PFSK-1 (cell line): Measurements from ENCODE around the gene PRSS33.

Experiments
- FOXP2 ChIP-seq: optimal IDR thresholded peaks from 2 replicates; pipeline ENCODE3; 2011; ENCODE audit warnings: borderline replicate concordance, control low read depth, inconsistent platforms; ENCODE audit not compliant: insufficient read depth; ENCODE audit errors: extremely low read length, extremely low read depth
- POLR2AphosphoS5 ChIP-seq: IDR thresholded peaks from 2 replicates; pipeline ENCODE4 v1.6.1; 2012; ENCODE audit warnings: low read depth, mild to moderate bottlenecking, control low read depth, low read length, moderate library complexity
- SIN3A ChIP-seq: IDR thresholded peaks from 2 replicates; pipeline ENCODE4 v1.6.1; 2012; ENCODE audit warnings: mild to moderate bottlenecking, low read length, moderate library complexity, borderline replicate concordance; ENCODE audit not compliant: insufficient read depth
- TAF1 ChIP-seq: IDR thresholded peaks from 2 replicates; pipeline ENCODE4 v1.6.1; 2012; ENCODE audit warnings: low read length, control low read depth, borderline replicate concordance; ENCODE audit not compliant: insufficient read depth
- TF ChIP-seq, protein P1 (sequence below), 2 experiments: IDR thresholded peaks; 2 replicates each; pipeline versions ENCODE4 v1.6.1 to v1.8.0; 2011 to 2012; ENCODE audit warnings: low read depth in 2 of 2, low read length in 2 of 2, control low read depth in 1 of 2, inconsistent platforms in 1 of 2, mild to moderate bottlenecking in 1 of 2, moderate library complexity in 1 of 2; ENCODE audit not compliant: insufficient read depth in 1 of 2

PRSS33 gene

DNA sequence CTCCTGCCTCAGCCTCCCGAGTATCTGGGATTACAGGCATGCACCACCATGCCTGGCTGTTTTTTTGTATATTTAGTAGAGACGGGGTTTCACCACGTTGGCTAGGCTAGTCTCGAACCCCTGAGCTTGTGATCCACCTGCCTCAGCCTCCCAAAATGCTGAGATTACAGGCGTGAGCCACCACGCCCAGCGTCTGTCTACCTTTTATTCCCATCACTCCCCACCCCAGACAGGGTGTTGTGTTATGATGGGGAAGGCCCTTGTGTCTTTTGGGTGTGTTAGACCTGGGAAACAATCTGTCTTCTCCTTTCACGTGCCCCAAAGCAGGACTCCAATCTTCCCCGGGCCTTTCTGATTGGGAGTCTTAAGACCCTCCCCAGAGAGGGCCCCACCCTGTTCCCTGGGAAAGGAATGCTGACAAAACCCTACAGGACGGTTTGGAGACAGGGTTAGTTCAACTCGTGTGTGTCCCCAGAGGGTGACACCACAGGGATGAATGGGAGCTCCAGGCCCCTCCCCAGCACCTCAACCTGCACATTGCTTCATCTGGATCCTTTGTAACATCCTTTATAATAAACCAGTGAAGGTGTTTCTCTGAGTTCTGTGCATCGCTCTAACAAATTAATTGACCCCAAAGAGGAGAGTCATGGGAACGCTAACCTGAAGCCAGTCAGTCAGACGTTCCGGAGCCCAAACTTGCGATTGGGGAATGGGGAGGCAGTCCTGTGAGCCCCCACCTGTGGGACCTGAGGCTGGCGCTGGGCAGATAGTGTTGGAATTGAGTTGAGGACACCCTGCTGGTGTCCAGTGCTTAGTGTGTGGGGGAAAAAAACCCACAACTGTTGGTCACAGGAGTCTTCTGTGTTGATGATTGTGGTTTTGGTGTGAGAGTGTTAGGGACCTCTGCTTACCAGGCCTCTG lies 7.1 kb downstream of the PRSS33 start:
- TF ChIP-seq, protein P1, sequence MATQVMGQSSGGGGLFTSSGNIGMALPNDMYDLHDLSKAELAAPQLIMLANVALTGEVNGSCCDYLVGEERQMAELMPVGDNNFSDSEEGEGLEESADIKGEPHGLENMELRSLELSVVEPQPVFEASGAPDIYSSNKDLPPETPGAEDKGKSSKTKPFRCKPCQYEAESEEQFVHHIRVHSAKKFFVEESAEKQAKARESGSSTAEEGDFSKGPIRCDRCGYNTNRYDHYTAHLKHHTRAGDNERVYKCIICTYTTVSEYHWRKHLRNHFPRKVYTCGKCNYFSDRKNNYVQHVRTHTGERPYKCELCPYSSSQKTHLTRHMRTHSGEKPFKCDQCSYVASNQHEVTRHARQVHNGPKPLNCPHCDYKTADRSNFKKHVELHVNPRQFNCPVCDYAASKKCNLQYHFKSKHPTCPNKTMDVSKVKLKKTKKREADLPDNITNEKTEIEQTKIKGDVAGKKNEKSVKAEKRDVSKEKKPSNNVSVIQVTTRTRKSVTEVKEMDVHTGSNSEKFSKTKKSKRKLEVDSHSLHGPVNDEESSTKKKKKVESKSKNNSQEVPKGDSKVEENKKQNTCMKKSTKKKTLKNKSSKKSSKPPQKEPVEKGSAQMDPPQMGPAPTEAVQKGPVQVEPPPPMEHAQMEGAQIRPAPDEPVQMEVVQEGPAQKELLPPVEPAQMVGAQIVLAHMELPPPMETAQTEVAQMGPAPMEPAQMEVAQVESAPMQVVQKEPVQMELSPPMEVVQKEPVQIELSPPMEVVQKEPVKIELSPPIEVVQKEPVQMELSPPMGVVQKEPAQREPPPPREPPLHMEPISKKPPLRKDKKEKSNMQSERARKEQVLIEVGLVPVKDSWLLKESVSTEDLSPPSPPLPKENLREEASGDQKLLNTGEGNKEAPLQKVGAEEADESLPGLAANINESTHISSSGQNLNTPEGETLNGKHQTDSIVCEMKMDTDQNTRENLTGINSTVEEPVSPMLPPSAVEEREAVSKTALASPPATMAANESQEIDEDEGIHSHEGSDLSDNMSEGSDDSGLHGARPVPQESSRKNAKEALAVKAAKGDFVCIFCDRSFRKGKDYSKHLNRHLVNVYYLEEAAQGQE (IDR thresholded peaks at IDR 0.05; ENCODE audit: insufficient read depth in 1 of 2, low read depth in 2 of 2, low read length in 2 of 2) = no peak
- TF ChIP-seq POLR2AphosphoS5 = no peak
- TF ChIP-seq SIN3A = no peak
- TF ChIP-seq TAF1 = no peak
- no peak for TF ChIP-seq FOXP2

DNA sequence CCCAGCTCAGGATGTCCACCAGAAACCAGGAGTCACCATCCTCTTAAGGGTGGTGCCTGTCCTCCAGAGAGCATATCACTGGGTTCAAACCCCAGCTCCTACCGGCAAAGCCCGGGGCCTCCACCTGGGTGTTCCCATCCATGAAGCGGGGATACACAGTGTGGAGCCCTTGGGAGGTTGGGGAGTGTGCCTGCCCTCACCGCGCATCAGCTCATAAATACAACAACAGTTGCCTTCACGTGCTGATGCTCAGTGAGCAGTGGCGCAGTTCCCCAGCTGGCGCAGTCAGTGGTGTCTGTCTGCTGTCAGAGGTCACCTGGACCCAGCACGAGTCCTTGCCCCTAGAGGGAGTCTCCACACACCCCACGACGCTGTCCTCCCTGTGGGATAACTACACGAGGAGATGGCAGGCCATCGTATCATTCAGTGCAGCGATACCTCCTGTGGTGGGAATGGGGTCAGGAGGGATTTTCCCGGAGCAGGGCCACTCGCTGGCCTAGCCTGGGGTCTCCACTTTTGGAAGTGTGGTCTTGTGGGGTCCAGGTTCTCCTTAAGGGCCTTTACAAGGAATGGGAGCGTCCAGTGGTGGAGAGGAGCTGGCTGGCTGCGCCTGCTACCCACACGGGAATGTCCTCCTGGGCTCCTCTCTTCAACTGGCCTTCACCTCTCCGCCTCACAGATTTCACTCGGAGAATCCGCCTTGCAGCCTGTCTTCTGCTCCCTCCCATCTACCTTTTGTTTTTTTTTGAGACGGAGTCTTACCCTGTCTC lies 8.0 kb downstream of the PRSS33 start:
- TF ChIP-seq, protein P1 (IDR thresholded peaks at IDR 0.05; ENCODE audit: insufficient read depth in 1 of 2, low read depth in 2 of 2, low read length in 2 of 2) = no peak
- TF ChIP-seq SIN3A (no peak), POLR2AphosphoS5 (0 out of 2 replicates have a peak, but pooled peaks have one; percentile 13), FOXP2 (no peak), TAF1 (no peak)

DNA sequence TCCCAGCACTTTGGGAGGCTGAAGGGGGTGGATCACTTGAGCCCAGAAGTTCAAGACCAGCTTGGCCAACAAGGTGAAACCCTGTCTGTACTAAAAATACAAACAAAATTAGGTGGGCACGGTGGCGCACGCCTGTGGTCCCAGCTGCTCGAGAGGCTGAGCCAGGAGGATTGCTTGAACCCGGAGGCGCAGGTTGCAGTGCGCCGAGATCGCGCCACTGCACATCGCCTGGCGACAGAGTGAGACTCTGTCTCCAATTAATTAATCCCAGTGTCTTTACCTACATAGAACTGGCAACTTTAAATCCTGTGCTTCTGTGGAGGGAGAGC lies 8.8 kb downstream of the PRSS33 start:
- no peak for TF ChIP-seq POLR2AphosphoS5

DNA sequence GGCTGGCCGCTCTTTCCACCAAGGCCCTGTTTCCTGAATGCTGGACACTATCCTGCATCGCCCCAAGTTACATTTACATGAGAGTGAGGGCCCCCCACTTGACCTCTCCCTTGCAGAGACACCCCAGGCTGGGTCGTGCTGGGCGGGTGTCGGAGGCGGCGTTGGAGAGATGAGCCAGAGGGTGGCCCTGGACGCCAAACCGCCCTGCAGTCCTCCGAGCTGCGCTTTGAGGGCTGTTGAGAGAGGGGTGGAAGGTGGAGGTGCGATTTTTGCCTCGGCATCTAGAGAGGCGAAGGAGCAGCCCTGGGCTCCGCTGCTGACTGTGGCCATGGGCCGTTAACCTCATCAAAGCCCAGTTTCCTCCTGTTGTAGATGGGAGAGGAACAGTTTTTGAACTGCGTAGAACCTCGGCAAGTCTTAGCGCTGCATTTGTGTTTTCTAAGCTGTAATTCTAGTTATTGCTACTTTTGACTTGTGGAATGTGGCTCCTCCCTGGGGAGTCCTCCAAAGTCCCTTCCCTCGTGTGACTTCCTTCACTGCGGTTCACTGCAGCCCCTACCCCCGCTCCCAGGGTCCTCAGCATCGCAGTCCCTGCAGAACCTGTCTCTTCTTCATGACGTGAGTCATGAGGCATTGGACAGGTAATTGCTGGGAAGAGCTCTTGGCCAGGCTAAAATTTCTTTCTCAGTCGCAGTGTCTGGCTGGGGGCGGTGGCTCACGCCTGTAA lies 9.3 kb downstream of the PRSS33 start:
- TF ChIP-seq, protein P1 (IDR thresholded peaks at IDR 0.05; ENCODE audit: insufficient read depth in 1 of 2, low read depth in 2 of 2, low read length in 2 of 2) = no peak
- TF ChIP-seq SIN3A = no peak
- no peak for TF ChIP-seq FOXP2
- TF ChIP-seq TAF1 = no peak

DNA sequence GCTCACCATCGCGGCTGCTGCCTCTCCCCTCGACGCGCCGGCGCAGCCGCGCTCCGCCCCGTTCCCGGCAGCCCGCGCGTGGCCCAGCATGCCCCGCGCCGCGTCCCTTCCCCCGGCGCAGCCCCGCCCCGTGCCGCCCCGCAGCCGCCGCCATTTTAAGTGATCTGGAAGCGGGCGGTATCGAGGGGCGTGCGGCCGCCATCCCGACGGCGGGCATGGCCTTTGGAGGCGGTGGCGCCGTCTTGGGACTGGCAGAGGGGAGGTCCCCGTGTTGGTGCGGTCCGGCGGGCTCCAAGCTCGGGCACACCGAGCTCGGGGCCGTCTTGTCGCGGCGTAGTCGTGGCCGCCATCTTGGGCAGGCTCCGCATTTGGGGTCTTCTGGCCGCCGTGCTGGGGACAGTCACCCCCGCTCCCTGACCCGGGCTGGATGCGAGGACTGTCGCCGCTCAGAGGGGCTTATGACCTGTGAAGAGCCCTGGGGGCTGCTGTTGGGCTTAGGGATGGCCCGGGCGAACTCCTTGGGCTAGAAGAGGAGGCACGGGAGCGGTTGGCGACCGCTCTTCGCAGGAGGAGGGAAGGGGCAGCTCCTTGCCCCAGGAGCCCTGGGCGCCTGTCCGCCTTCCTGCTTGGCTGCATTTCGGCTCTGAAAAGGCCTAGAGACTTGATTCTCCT lies 10.0 kb downstream of the PRSS33 start, which contains the start of gene ELOB:
TSS of gene ELOB (minus strand) at position 50 of the 672 bp plus-strand sequence. CDS start at position 9, 41 bp downstream.
- no peak for TF ChIP-seq SIN3A
- TF ChIP-seq, protein P1 (IDR thresholded peaks at IDR 0.05; ENCODE audit: insufficient read depth in 1 of 2, low read depth in 2 of 2, low read length in 2 of 2) = peak in 1 of 2 experiments; percentile 30; a peak in 1 of 4 replicates
- TF ChIP-seq FOXP2 = peak; percentile 21
- peak; percentile 90 for TF ChIP-seq TAF1
- peak; percentile 87 for TF ChIP-seq POLR2AphosphoS5
